HepG2 (cell line): ENCODE results near the gene HSPA13. TPM values are rescaled to one million over a fixed set of nuclear protein-coding genes. Genes with fewer than 3 reads are reported as not detected.

Experiments
- ATAC-seq: fragments of 200-7000 bp; cut with Tn5 transposase; 3 replicates; pipeline ENCODE4 v1.9.1; 2020; ENCODE audit warnings: mild to moderate bottlenecking, moderate library complexity
- BruUV-seq: library from RNA; stranded (reverse); fragments of 400-500 nt; replicated peaks from 2 replicates; lab custom pipeline; 2021; lab: Mats Ljungman, UMichigan
- CTCF ChIA-PET: fragments of 300-600 bp; formaldehyde crosslinking; extraction: SDS; loops from one replicate; lab custom pipeline; 2021; ENCODE audit warnings: low total read pairs, inconsistent platforms, low intra/inter-chr PET ratio; lab: Yijun Ruan, JAX
- POLR2A ChIA-PET: fragments of 350-600 bp; sonication (Branson Sonifier 250); formaldehyde crosslinking; loops from one replicate; lab custom pipeline; 2020; ENCODE audit warnings: antibody characterized with exemption, inconsistent platforms; lab: Yijun Ruan, JAX
- DNase-seq: peaks from one replicate; pipeline ENCODE4 v3.0.0-alpha.2; 2015; ENCODE audit warnings: low spot score
- FAIRE-seq: peaks from 3 replicates; lab custom pipeline; 2011; peaks lifted over from hg19 to GRCh38; lab: Jason Lieb, UNC
- H2AFZ ChIP-seq: one replicate; pipeline ENCODE4 v1.6.1; 2011; ENCODE audit warnings: low read length, inconsistent platforms
- H3K27ac ChIP-seq: fragments of 300-600 bp; 3 replicates; pipeline ENCODE4 v1.8.0; 2011; ENCODE audit warnings: mixed run types, mild to moderate bottlenecking, mixed read lengths, low read length, inconsistent platforms; ENCODE audit not compliant: insufficient read depth; ENCODE audit errors: extremely low read length
- H3K27me3 ChIP-seq, 2 experiments: fragments of 200-600 bp in 1 of 2; 2 replicates in 1 of 2; 3 replicates in 1 of 2; pipeline versions ENCODE4 v1.6.0 to v1.8.0; 2011; ENCODE audit warnings: low read length in 2 of 2, mild to moderate bottlenecking in 2 of 2, moderate library complexity in 2 of 2, inconsistent platforms in 1 of 2; ENCODE audit not compliant: insufficient read depth in 2 of 2, control insufficient read depth in 1 of 2
- H3K36me3 ChIP-seq, 2 experiments: fragments of 200-600 bp in 1 of 2; replicated peaks in 1 of 2; 2 replicates in 1 of 2; 3 replicates in 1 of 2; pipeline versions ENCODE4 v1.5.1 to v1.8.0; 2011; ENCODE audit warnings: low read length in 2 of 2, inconsistent platforms in 1 of 2; ENCODE audit not compliant: insufficient read depth in 2 of 2, control insufficient read depth in 1 of 2
- H3K4me1 ChIP-seq: 2 replicates; pipeline ENCODE4 v1.5.1; 2012; ENCODE audit warnings: low read length, inconsistent platforms; ENCODE audit not compliant: insufficient read depth
- H3K4me2 ChIP-seq: 2 replicates; pipeline ENCODE4 v1.6.0; 2011; ENCODE audit warnings: low read depth, low read length, inconsistent platforms
- H3K4me3 ChIP-seq, 3 experiments: fragments of 200-600 bp in 1 of 3; sonication (generic), shearing (Covaris generic) in 1 of 3; replicated peaks in 1 of 3; 2 replicates each; pipeline ENCODE4 v1.5.1; 2011 to 2016; ENCODE audit warnings: low read length in 3 of 3, inconsistent platforms in 2 of 3, low read depth in 2 of 3, mild to moderate bottlenecking in 2 of 3, control low read depth in 1 of 3, mixed read lengths in 1 of 3; ENCODE audit not compliant: insufficient read depth in 1 of 3
- H3K79me2 ChIP-seq: one replicate; pipeline ENCODE4 v1.6.1; 2011; ENCODE audit warnings: low read length, inconsistent platforms; ENCODE audit not compliant: insufficient read depth
- H3K9ac ChIP-seq: 2 replicates; pipeline ENCODE4 v1.6.0; 2011; ENCODE audit warnings: mild to moderate bottlenecking, low read depth, low read length, inconsistent platforms; ENCODE audit not compliant: insufficient read depth
- H3K9me3 ChIP-seq: 2 replicates; pipeline ENCODE4 v1.5.1; 2012; ENCODE audit warnings: mild to moderate bottlenecking, low read length
- H4K20me1 ChIP-seq: 2 replicates; pipeline ENCODE4 v1.6.0; 2011; ENCODE audit warnings: inconsistent platforms, mild to moderate bottlenecking, low read length, moderate library complexity; ENCODE audit not compliant: insufficient read depth
- ASH2L ChIP-seq: fragments of 300-600, 200-600 bp; sonication (generic); IDR thresholded peaks from 2 replicates; pipeline ENCODE4 v1.7.0; 2017; ENCODE audit warnings: low read depth, mild to moderate bottlenecking, moderate library complexity, mixed read lengths, low read length; ENCODE audit not compliant: insufficient read length
- HNRNPLL ChIP-seq: fragments of 200-400 bp; formaldehyde crosslinking; IDR thresholded peaks from 2 replicates; pipeline ENCODE4 v1.6.1; 2017; ENCODE audit warnings: mild to moderate bottlenecking, low read depth, low read length; ENCODE audit not compliant: poor library complexity, severe bottlenecking
- KLF16 ChIP-seq, 2 experiments: sonication (generic) in 1 of 2; formaldehyde crosslinking in 1 of 2; IDR thresholded peaks; 2 replicates each; pipeline versions ENCODE4 v1.6.1 to v1.8.0; 2016 to 2023; ENCODE audit warnings: missing genetic modification reagents in 2 of 2, missing compliant biosample characterization in 1 of 2
- NFIB ChIP-seq: sonication (generic); formaldehyde crosslinking; IDR thresholded peaks from 2 replicates; pipeline ENCODE4 v1.9.0; 2021; ENCODE audit warnings: missing genetic modification reagents, mild to moderate bottlenecking, borderline replicate concordance
- POLR2A ChIP-seq, 2 experiments: IDR thresholded peaks; 2 replicates each; pipeline ENCODE4 v1.6.1; 2011; ENCODE audit warnings: low read depth in 2 of 2, low read length in 2 of 2, mild to moderate bottlenecking in 1 of 2, moderate library complexity in 1 of 2; ENCODE audit not compliant: insufficient read depth in 1 of 2
- RFXAP ChIP-seq: sonication (generic); formaldehyde crosslinking; IDR thresholded peaks from 2 replicates; pipeline ENCODE4 v1.4.0; 2020; ENCODE audit warnings: missing genetic modification reagents, borderline replicate concordance
- SALL1 ChIP-seq: sonication (generic); formaldehyde crosslinking; IDR thresholded peaks from 2 replicates; pipeline ENCODE4 v1.8.0; 2022; ENCODE audit warnings: mild to moderate bottlenecking, missing genetic modification reagents
- SOX13 ChIP-seq, 3 experiments: fragments of 450-650 bp in 1 of 3; sonication (generic) in 1 of 3; formaldehyde crosslinking in 1 of 3; IDR thresholded peaks in 2 of 3; conservative IDR thresholded peaks in 1 of 3; 2 replicates each; pipeline versions ENCODE4 v1.5.0 to v1.6.1; 2016 to 2020; ENCODE audit warnings: antibody characterized with exemption in 1 of 3, mild to moderate bottlenecking in 1 of 3, missing compliant biosample characterization in 1 of 3, missing genetic modification reagents in 1 of 3, moderate library complexity in 1 of 3
- WIZ ChIP-seq: sonication (generic); formaldehyde crosslinking; IDR thresholded peaks from 2 replicates; pipeline ENCODE4 v1.5.1; 2020; ENCODE audit warnings: mild to moderate bottlenecking, missing genetic modification reagents
- ZNF501 ChIP-seq: sonication (generic); formaldehyde crosslinking; IDR thresholded peaks from 2 replicates; pipeline ENCODE4 v1.5.1; 2020; ENCODE audit warnings: mild to moderate bottlenecking, moderate library complexity, missing genetic modification reagents
- WGBS: methylation state at CpG from one replicate; pipeline ENCODE4 v1.1.6; 2017; ENCODE audit warnings: low lambda C conversion rate; 5-methylcytosine and 5-hydroxymethylcytosine counted together
- in situ Hi-C: cut with HindIII; loops from 2 replicates; pipeline ENCODE4 v1.10.0; 2017; ENCODE audit warnings: low pct_unique_long_range_greater_than_20kb; ENCODE audit not compliant: extremely low pct_ligation_motif_present
- intact Hi-C: fragments of 100-400 bp; cut with micrococcal nuclease; formaldehyde crosslinking; loops from one replicate; pipeline ENCODE4 v1.10.0; 2022; ENCODE audit not compliant: unreplicated experiment
- polyA plus RNA-seq, 8 experiments: library from polyadenylated mRNA; depleted of rRNA in 3 of 8; stranded (reverse) in 7 of 8; unstranded in 1 of 8; fragments of >200 nt; fragmentation: Illumina TruSeq in 4 of 8; extraction: Trizol in 4 of 8; gene quantifications; 2 replicates each; pipeline versions ENCODE4 v1.2.1 to v1.2.3, GENCODE V29; 2011 to 2016; ENCODE audit warnings: low read depth in 4 of 8, missing spikeins in 1 of 8, mixed read lengths in 1 of 8; ENCODE audit not compliant: insufficient read depth in 1 of 8
- total RNA-seq, 5 experiments: library from RNA; depleted of rRNA; stranded (reverse); fragments of >200 nt; fragmentation: Illumina TruSeq; extraction: Trizol; gene quantifications; 2 replicates each; pipeline ENCODE4 v1.2.3, GENCODE V29; 2016; ENCODE audit warnings: low read depth in 1 of 5
- TF ChIP-seq, protein P1 (sequence below), 2 experiments: sonication (generic) in 1 of 2; formaldehyde crosslinking in 1 of 2; IDR thresholded peaks; 2 replicates each; pipeline versions ENCODE4 v1.4.0 to v1.6.1; 2018 to 2020; ENCODE audit warnings: missing genetic modification reagents in 2 of 2, borderline replicate concordance in 1 of 2, low read depth in 1 of 2, mild to moderate bottlenecking in 1 of 2, missing biosample characterization in 1 of 2
- TF ChIP-seq, protein P2 (sequence below): IDR thresholded peaks from 2 replicates; pipeline ENCODE4 v1.6.1; 2018; ENCODE audit warnings: missing genetic modification reagents, mild to moderate bottlenecking, missing compliant biosample characterization

Gene HSPA13
- total and polyA plus RNA-seq, 2 of the 13 experiments (the other 11 are each of a cell fraction or from before 2014, with no cell fraction given): 21.2 to 28.4 TPM

- POLR2A ChIA-PET: interaction anchor here (0.6 to 1.5 kb wide), 3 partner anchors 13 to 940 kb away, joined by 3 to 5 read pairs (median 4); no protein-coding TSS in a partner anchor
- Histone ChIP-seq H3K27ac (peak overlapping the region; percentile 68), H3K27me3 (no peaks in the 10 kb centered on the region; a peak in 1 of 5 replicates), H3K4me1 (peaks cover 29% of the 10 kb centered on the region), H3K9ac (peak overlapping the region; percentile 76), H3K36me3 (0 out of 5 replicates have a peak, but pooled peaks cover 0 to 6% of the 10 kb centered on the region in 2 experiments), H3K4me2 (peak overlapping the region; percentile 87), H3K9me3 (no peaks in the 10 kb centered on the region), H3K79me2 (peaks cover 32% of the 10 kb centered on the region), H4K20me1 (no peaks in the 10 kb centered on the region; the same call in 1 of the 2 replicates), H3K4me3 (peak overlapping the region; percentile 70 to 82 (median 81)), H2AFZ (peak overlapping the region; percentile 98)
- intact Hi-C loops: loop anchor here (5.0 to 10.0 kb wide), 4 partner anchors 559 to 1341 kb away; partner anchors contain the start of gene USP25
- CTCF ChIA-PET: no interaction called here
- WGBS: 2% methylated on average over 21 of the region's 21 CpGs
- peak; percentile 78 for ATAC-seq
- FAIRE-seq: no peak
- DNase-seq: no peak
- in situ Hi-C loops: no loop called here
- BruUV-seq: TSS peak; percentile 96
- TF ChIP-seq SOX13 (IDR thresholded peaks at IDR 0.05) (no peak), SOX13 (CRISPR knock-in tag; conservative IDR thresholded peaks at IDR 0.05 in 1 of 2, IDR thresholded peaks at IDR 0.05 in 1 of 2) (no peak), NFIB (CRISPR knock-in tag) (no peak), KLF16 (CRISPR knock-in tag; IDR thresholded peaks at IDR 0.05) (0 out of 4 replicates have a peak, but pooled peaks of 1 of the 2 experiments have one; percentile 2), SALL1 (CRISPR knock-in tag) (peak; percentile 3; the same call in 1 of the 2 replicates), WIZ (0 out of 2 replicates have a peak, but pooled peaks have one; percentile 24), POLR2A (IDR thresholded peaks at IDR 0.05; ENCODE audit: insufficient read depth in 1 of 2, low read depth in 2 of 2, low read length in 2 of 2) (0 out of 4 replicates have a peak, but pooled peaks of 1 of the 2 experiments have one; percentile 5), HNRNPLL (peak; percentile 41), ZNF501 (CRISPR knock-in tag) (peak; percentile 72; the same call in 1 of the 2 replicates), RFXAP (CRISPR knock-in tag) (no peak), ASH2L (peak; percentile 18)
- TF ChIP-seq, protein P1, sequence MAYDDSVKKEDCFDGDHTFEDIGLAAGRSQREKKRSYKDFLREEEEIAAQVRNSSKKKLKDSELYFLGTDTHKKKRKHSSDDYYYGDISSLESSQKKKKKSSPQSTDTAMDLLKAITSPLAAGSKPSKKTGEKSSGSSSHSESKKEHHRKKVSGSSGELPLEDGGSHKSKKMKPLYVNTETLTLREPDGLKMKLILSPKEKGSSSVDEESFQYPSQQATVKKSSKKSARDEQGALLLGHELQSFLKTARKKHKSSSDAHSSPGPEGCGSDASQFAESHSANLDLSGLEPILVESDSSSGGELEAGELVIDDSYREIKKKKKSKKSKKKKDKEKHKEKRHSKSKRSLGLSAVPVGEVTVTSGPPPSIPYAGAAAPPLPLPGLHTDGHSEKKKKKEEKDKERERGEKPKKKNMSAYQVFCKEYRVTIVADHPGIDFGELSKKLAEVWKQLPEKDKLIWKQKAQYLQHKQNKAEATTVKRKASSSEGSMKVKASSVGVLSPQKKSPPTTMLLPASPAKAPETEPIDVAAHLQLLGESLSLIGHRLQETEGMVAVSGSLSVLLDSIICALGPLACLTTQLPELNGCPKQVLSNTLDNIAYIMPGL (CRISPR knock-in tag; IDR thresholded peaks at IDR 0.05; ENCODE audit: borderline replicate concordance in 1 of 2, low read depth in 1 of 2): no peak
- TF ChIP-seq, protein P2, sequence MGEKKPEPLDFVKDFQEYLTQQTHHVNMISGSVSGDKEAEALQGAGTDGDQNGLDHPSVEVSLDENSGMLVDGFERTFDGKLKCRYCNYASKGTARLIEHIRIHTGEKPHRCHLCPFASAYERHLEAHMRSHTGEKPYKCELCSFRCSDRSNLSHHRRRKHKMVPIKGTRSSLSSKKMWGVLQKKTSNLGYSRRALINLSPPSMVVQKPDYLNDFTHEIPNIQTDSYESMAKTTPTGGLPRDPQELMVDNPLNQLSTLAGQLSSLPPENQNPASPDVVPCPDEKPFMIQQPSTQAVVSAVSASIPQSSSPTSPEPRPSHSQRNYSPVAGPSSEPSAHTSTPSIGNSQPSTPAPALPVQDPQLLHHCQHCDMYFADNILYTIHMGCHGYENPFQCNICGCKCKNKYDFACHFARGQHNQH (CRISPR knock-in tag): no peak
These were observed 742 bp upstream of the HSPA13 start for GRCh38 chr21:14383596-14384180.
